Measurements from ENCODE around the gene PIK3R5.

Gene PIK3R5

DNA sequence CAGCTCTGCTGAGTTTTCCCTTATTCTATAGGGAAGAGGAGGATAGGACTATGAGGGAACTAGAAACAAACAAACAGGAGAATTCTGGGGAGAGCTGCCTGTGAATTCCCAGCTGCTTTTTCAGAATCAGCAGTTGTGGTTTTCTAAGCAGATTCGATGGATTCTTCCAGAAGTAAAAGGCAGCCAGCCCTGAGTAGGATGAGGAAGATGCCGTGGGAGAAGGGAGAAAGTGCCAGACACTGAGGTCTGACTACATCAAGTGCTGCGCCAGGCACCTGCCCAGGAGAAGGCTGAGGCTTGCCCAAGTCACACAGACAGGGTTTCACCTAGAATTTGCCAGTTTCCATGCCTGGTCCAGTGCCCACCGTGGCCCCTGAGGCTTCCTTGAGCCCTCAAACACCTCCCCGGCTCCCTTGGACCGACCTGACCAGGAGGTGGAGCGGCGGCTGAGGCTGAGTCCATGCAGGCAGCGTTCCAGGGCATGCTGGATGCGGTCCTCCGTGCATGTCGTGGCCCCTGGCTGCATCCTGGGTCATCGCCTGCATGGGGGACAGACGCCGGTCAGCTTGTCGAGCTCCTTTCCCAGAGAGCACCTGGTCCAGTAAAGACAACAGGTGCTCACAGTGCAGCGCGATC is 54.4 kb downstream of the PIK3R5 start:
- Histone ChIP-seq H3K79me2 (ENCODE audit: control insufficient read depth, insufficient read depth, low read length) (no peaks in the 10 kb centered on the region), H3K9ac (ENCODE audit: low read length) (no peak overlapping the region), H3K4ac (ENCODE audit: low read depth, low read length) (no peak overlapping the region), H3K18ac (ENCODE audit: low read length) (no peak overlapping the region), H3K79me1 (ENCODE audit: low read length) (no peaks in the 10 kb centered on the region), H3K23ac (ENCODE audit: low read length) (no peak overlapping the region), H2AK5ac (ENCODE audit: low read length) (no peak overlapping the region), H2BK15ac (replicated peaks; ENCODE audit: low read depth) (no peak overlapping the region), H2BK5ac (ENCODE audit: low read length) (no peak overlapping the region), H3K27me3 (ENCODE audit: insufficient read depth, low read length, poor library complexity) (no peaks in the 10 kb centered on the region), H2BK120ac (ENCODE audit: low read depth, low read length) (no peak overlapping the region), H3K27ac (ENCODE audit: low read depth, low read length) (no peak overlapping the region), H4K8ac (ENCODE audit: low read depth, low read length) (no peak overlapping the region), H3K4me1 (ENCODE audit: control insufficient read depth, low read depth, low read length) (no peaks in the 10 kb centered on the region), H4K5ac (ENCODE audit: low read length) (no peak overlapping the region), H3K56ac (ENCODE audit: low read length) (no peak overlapping the region), H3K36me3 (ENCODE audit: control insufficient read depth, insufficient read depth, low read length) (no peaks in the 10 kb centered on the region), H3K4me2 (ENCODE audit: low read length) (no peak overlapping the region), H3K4me3 (ENCODE audit: low read length) (no peak overlapping the region)
- WGBS (ENCODE audit: extremely low coverage, insufficient coverage, low lambda C conversion rate) = no CpG with 5 or more reads among the region's 18 CpGs
- no peak for DNase-seq

- Histone ChIP-seq H3K4ac (ENCODE audit: low read depth, low read length) (no peak overlapping the region), H3K23ac (ENCODE audit: low read length) (no peak overlapping the region), H3K27me3 (ENCODE audit: insufficient read depth, low read length, poor library complexity) (no peaks in the 10 kb centered on the region), H3K79me1 (ENCODE audit: low read length) (no peaks in the 10 kb centered on the region), H4K8ac (ENCODE audit: low read depth, low read length) (no peak overlapping the region), H2BK120ac (ENCODE audit: low read depth, low read length) (no peak overlapping the region), H3K36me3 (ENCODE audit: control insufficient read depth, insufficient read depth, low read length) (no peaks in the 10 kb centered on the region), H3K56ac (ENCODE audit: low read length) (no peak overlapping the region), H3K18ac (ENCODE audit: low read length) (no peak overlapping the region), H2BK15ac (replicated peaks; ENCODE audit: low read depth) (no peak overlapping the region), H3K9ac (ENCODE audit: low read length) (no peak overlapping the region), H3K4me2 (ENCODE audit: low read length) (no peak overlapping the region), H4K5ac (ENCODE audit: low read length) (no peak overlapping the region), H3K79me2 (ENCODE audit: control insufficient read depth, insufficient read depth, low read length) (no peaks in the 10 kb centered on the region), H2AK5ac (ENCODE audit: low read length) (no peak overlapping the region), H3K4me1 (ENCODE audit: control insufficient read depth, low read depth, low read length) (no peaks in the 10 kb centered on the region), H2BK5ac (ENCODE audit: low read length) (no peak overlapping the region), H3K4me3 (ENCODE audit: low read length) (no peak overlapping the region), H3K27ac (ENCODE audit: low read depth, low read length) (no peak overlapping the region)
- no CpG with 5 or more reads among the region's 8 CpGs for WGBS (ENCODE audit: extremely low coverage, insufficient coverage, low lambda C conversion rate)
- no peak for DNase-seq
Measured at GRCh38 chr17:8909586-8910270, 55.8 kb downstream of the PIK3R5 start.

- H4K5ac ChIP-seq (ENCODE audit: low read length) = no peak overlapping the region
- H3K27me3 ChIP-seq (ENCODE audit: insufficient read depth, low read length, poor library complexity) = no peaks in the 10 kb centered on the region
- no peak overlapping the region for H3K4me2 ChIP-seq (ENCODE audit: low read length)
- no peak overlapping the region for H2BK15ac ChIP-seq (replicated peaks; ENCODE audit: low read depth)
- H3K9ac ChIP-seq (ENCODE audit: low read length) = no peak overlapping the region
- no peaks in the 10 kb centered on the region for H3K79me1 ChIP-seq (ENCODE audit: low read length)
- H3K4me3 ChIP-seq (ENCODE audit: low read length) = no peak overlapping the region
- no peak overlapping the region for H2BK120ac ChIP-seq (ENCODE audit: low read depth, low read length)
- no peak overlapping the region for H2AK5ac ChIP-seq (ENCODE audit: low read length)
- H3K79me2 ChIP-seq (ENCODE audit: control insufficient read depth, insufficient read depth, low read length) = no peaks in the 10 kb centered on the region
- no peaks in the 10 kb centered on the region for H3K4me1 ChIP-seq (ENCODE audit: control insufficient read depth, low read depth, low read length)
- no peak overlapping the region for H3K18ac ChIP-seq (ENCODE audit: low read length)
- H3K36me3 ChIP-seq (ENCODE audit: control insufficient read depth, insufficient read depth, low read length) = no peaks in the 10 kb centered on the region
- no peak overlapping the region for H3K4ac ChIP-seq (ENCODE audit: low read depth, low read length)
- no CpG with 5 or more reads among the region's 7 CpGs for WGBS (ENCODE audit: extremely low coverage, insufficient coverage, low lambda C conversion rate)
- no peak overlapping the region for H2BK5ac ChIP-seq (ENCODE audit: low read length)
- no peak overlapping the region for H3K23ac ChIP-seq (ENCODE audit: low read length)
- H3K27ac ChIP-seq (ENCODE audit: low read depth, low read length) = no peak overlapping the region
- DNase-seq = peak; percentile 60
- no peak overlapping the region for H3K56ac ChIP-seq (ENCODE audit: low read length)
- H4K8ac ChIP-seq (ENCODE audit: low read depth, low read length) = no peak overlapping the region
Measured at GRCh38 chr17:8905331-8905730, 60.2 kb downstream of the PIK3R5 start.

GRCh38 chr17:8904686-8905085 is 60.8 kb downstream of the PIK3R5 start:
- Histone ChIP-seq H4K8ac (ENCODE audit: low read depth, low read length) (no peak overlapping the region), H2BK5ac (ENCODE audit: low read length) (no peak overlapping the region), H2AK5ac (ENCODE audit: low read length) (no peak overlapping the region), H3K56ac (ENCODE audit: low read length) (no peak overlapping the region), H3K4me2 (ENCODE audit: low read length) (no peak overlapping the region), H2BK15ac (replicated peaks; ENCODE audit: low read depth) (no peak overlapping the region), H3K36me3 (ENCODE audit: control insufficient read depth, insufficient read depth, low read length) (no peaks in the 10 kb centered on the region), H3K4me1 (ENCODE audit: control insufficient read depth, low read depth, low read length) (no peaks in the 10 kb centered on the region), H3K4ac (ENCODE audit: low read depth, low read length) (no peak overlapping the region), H3K18ac (ENCODE audit: low read length) (no peak overlapping the region), H4K5ac (ENCODE audit: low read length) (no peak overlapping the region), H3K27me3 (ENCODE audit: insufficient read depth, low read length, poor library complexity) (no peaks in the 10 kb centered on the region), H3K27ac (ENCODE audit: low read depth, low read length) (no peak overlapping the region), H3K23ac (ENCODE audit: low read length) (no peak overlapping the region), H3K4me3 (ENCODE audit: low read length) (no peak overlapping the region), H3K79me1 (ENCODE audit: low read length) (no peaks in the 10 kb centered on the region), H3K79me2 (ENCODE audit: control insufficient read depth, insufficient read depth, low read length) (no peaks in the 10 kb centered on the region), H2BK120ac (ENCODE audit: low read depth, low read length) (no peak overlapping the region), H3K9ac (ENCODE audit: low read length) (no peak overlapping the region)
- WGBS (ENCODE audit: extremely low coverage, insufficient coverage, low lambda C conversion rate) = no CpG with 5 or more reads among the region's 5 CpGs
- DNase-seq = no peak

- Histone ChIP-seq H3K79me1 (ENCODE audit: low read length) (no peaks in the 10 kb centered on the region), H3K4me3 (ENCODE audit: low read length) (no peak overlapping the region), H3K56ac (ENCODE audit: low read length) (no peak overlapping the region), H3K79me2 (ENCODE audit: control insufficient read depth, insufficient read depth, low read length) (no peaks in the 10 kb centered on the region), H3K23ac (ENCODE audit: low read length) (no peak overlapping the region), H3K27ac (ENCODE audit: low read depth, low read length) (no peak overlapping the region), H3K4me2 (ENCODE audit: low read length) (no peak overlapping the region), H3K4me1 (ENCODE audit: control insufficient read depth, low read depth, low read length) (no peaks in the 10 kb centered on the region), H4K5ac (ENCODE audit: low read length) (no peak overlapping the region), H3K9ac (ENCODE audit: low read length) (no peak overlapping the region), H3K27me3 (ENCODE audit: insufficient read depth, low read length, poor library complexity) (no peaks in the 10 kb centered on the region), H2AK5ac (ENCODE audit: low read length) (no peak overlapping the region), H2BK5ac (ENCODE audit: low read length) (no peak overlapping the region), H4K8ac (ENCODE audit: low read depth, low read length) (no peak overlapping the region), H2BK15ac (replicated peaks; ENCODE audit: low read depth) (no peak overlapping the region), H3K18ac (ENCODE audit: low read length) (no peak overlapping the region), H2BK120ac (ENCODE audit: low read depth, low read length) (no peak overlapping the region), H3K4ac (ENCODE audit: low read depth, low read length) (no peak overlapping the region), H3K36me3 (ENCODE audit: control insufficient read depth, insufficient read depth, low read length) (no peaks in the 10 kb centered on the region)
- WGBS (ENCODE audit: extremely low coverage, insufficient coverage, low lambda C conversion rate) = no CpG with 5 or more reads among the region's 2 CpGs
- no peak for DNase-seq
Measured at GRCh38 chr17:8904201-8904600, 61.3 kb downstream of the PIK3R5 start.
